ENCODE measurements around the gene ADAMTS14.

DNA sequence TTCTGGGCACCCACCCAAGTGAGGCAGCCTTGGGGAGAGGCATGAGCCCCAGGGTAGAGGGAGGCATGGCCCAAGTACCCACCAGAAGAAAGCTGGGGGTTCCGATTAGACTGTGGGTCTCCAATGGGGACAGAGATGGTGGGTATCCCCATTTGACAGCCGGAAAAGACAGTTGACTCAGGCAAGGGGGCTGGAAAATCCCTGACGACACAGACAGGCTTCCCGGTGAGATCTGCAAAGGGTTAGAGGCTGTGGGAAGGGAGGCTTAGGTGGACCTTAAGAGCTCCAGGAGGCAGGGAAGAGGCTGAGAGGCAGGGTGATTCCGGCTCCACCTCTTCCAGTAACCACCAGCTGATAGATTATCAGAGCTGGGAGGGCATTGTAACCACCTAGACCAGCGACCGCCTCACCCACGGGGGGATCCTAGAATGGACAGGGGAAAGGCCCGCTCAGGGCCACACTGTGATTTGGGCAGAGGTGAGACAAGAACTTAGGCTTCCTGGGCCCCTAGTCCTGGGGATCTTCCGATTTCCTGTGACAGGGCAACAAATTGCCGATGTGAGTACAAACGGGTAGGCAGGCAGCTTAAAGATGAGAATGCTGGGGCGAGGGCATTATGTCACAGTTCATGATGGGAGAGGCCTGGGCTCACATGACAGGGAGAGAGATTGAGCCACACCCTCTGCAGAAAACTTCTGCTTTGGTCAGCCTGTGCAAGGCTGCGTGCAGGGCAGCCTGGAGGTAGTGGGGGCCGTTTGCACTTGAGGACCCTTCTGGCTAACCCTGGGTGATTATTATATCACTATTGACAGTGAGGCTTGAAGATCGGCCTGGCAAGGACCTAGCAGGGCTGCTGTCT lies 107.4 kb downstream of the ADAMTS14 start:
- TF ChIP-seq, protein P1, sequence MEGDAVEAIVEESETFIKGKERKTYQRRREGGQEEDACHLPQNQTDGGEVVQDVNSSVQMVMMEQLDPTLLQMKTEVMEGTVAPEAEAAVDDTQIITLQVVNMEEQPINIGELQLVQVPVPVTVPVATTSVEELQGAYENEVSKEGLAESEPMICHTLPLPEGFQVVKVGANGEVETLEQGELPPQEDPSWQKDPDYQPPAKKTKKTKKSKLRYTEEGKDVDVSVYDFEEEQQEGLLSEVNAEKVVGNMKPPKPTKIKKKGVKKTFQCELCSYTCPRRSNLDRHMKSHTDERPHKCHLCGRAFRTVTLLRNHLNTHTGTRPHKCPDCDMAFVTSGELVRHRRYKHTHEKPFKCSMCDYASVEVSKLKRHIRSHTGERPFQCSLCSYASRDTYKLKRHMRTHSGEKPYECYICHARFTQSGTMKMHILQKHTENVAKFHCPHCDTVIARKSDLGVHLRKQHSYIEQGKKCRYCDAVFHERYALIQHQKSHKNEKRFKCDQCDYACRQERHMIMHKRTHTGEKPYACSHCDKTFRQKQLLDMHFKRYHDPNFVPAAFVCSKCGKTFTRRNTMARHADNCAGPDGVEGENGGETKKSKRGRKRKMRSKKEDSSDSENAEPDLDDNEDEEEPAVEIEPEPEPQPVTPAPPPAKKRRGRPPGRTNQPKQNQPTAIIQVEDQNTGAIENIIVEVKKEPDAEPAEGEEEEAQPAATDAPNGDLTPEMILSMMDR (IDR thresholded peaks at IDR 0.05), result no peak
- TF ChIP-seq, protein P2, sequence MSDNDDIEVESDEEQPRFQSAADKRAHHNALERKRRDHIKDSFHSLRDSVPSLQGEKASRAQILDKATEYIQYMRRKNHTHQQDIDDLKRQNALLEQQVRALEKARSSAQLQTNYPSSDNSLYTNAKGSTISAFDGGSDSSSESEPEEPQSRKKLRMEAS (CRISPR knock-in tag; IDR thresholded peaks at IDR 0.05), result no peak
- TF ChIP-seq NFE2L1 (CRISPR knock-in tag; IDR thresholded peaks at IDR 0.05), result no peak
- TF ChIP-seq, protein P3, sequence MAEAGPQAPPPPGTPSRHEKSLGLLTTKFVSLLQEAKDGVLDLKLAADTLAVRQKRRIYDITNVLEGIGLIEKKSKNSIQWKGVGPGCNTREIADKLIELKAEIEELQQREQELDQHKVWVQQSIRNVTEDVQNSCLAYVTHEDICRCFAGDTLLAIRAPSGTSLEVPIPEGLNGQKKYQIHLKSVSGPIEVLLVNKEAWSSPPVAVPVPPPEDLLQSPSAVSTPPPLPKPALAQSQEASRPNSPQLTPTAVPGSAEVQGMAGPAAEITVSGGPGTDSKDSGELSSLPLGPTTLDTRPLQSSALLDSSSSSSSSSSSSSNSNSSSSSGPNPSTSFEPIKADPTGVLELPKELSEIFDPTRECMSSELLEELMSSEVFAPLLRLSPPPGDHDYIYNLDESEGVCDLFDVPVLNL (CRISPR knock-in tag; IDR thresholded peaks at IDR 0.05; ENCODE audit: borderline replicate concordance, low read depth), result no peak
- TF ChIP-seq NFYB (CRISPR knock-in tag; conservative IDR thresholded peaks at IDR 0.05; ENCODE audit: low read depth), result no peak
- TF ChIP-seq, protein P4, sequence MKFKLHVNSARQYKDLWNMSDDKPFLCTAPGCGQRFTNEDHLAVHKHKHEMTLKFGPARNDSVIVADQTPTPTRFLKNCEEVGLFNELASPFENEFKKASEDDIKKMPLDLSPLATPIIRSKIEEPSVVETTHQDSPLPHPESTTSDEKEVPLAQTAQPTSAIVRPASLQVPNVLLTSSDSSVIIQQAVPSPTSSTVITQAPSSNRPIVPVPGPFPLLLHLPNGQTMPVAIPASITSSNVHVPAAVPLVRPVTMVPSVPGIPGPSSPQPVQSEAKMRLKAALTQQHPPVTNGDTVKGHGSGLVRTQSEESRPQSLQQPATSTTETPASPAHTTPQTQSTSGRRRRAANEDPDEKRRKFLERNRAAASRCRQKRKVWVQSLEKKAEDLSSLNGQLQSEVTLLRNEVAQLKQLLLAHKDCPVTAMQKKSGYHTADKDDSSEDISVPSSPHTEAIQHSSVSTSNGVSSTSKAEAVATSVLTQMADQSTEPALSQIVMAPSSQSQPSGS (CRISPR knock-in tag; IDR thresholded peaks at IDR 0.05; ENCODE audit: borderline replicate concordance, low read depth), result no peak
- TF ChIP-seq ESRRA (CRISPR knock-in tag; IDR thresholded peaks at IDR 0.05; ENCODE audit: borderline replicate concordance), result no peak
- no peak for TF ChIP-seq GTF2I (CRISPR knock-in tag; conservative IDR thresholded peaks at IDR 0.05)
- TF ChIP-seq, protein P5, sequence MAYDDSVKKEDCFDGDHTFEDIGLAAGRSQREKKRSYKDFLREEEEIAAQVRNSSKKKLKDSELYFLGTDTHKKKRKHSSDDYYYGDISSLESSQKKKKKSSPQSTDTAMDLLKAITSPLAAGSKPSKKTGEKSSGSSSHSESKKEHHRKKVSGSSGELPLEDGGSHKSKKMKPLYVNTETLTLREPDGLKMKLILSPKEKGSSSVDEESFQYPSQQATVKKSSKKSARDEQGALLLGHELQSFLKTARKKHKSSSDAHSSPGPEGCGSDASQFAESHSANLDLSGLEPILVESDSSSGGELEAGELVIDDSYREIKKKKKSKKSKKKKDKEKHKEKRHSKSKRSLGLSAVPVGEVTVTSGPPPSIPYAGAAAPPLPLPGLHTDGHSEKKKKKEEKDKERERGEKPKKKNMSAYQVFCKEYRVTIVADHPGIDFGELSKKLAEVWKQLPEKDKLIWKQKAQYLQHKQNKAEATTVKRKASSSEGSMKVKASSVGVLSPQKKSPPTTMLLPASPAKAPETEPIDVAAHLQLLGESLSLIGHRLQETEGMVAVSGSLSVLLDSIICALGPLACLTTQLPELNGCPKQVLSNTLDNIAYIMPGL (CRISPR knock-in tag; IDR thresholded peaks at IDR 0.05), result no peak

All from WTC11 (cell line).